HepG2 (cell line): ENCODE results near the gene PTPMT1. TPM values are rescaled to one million over a fixed set of nuclear protein-coding genes. Genes with fewer than 3 reads are reported as not detected.

Experiments
- ARID2 ChIP-seq: sonication (generic); formaldehyde crosslinking; IDR thresholded peaks from 2 replicates; pipeline ENCODE4 v1.8.1; 2022; ENCODE audit warnings: mild to moderate bottlenecking, missing genetic modification reagents, borderline replicate concordance
- HNRNPL ChIP-seq: fragments of 200-400 bp; formaldehyde crosslinking; IDR thresholded peaks from 2 replicates; pipeline ENCODE4 v1.6.1; 2017; ENCODE audit warnings: mild to moderate bottlenecking, low read depth, low read length
- JARID2 ChIP-seq: sonication (generic); formaldehyde crosslinking; IDR thresholded peaks from 2 replicates; pipeline ENCODE4 v1.8.1; 2023; ENCODE audit warnings: missing genetic modification reagents, inconsistent platforms; ENCODE audit not compliant: insufficient replicate concordance
- SIN3B ChIP-seq: fragments of 150-350 bp; IDR thresholded peaks from 2 replicates; pipeline ENCODE4 v1.6.1; 2014; ENCODE audit warnings: low read length
- SMYD3 ChIP-seq: sonication (generic); formaldehyde crosslinking; IDR thresholded peaks from 2 replicates; pipeline ENCODE4 v1.8.1; 2023; ENCODE audit warnings: mild to moderate bottlenecking, missing genetic modification reagents
- SRSF9 ChIP-seq: fragments of 200-400 bp; formaldehyde crosslinking; IDR thresholded peaks from 2 replicates; pipeline ENCODE4 v1.6.1; 2018; ENCODE audit warnings: borderline replicate concordance, mild to moderate bottlenecking, low read depth, low read length; ENCODE audit not compliant: insufficient read depth, poor library complexity, severe bottlenecking
- ZNF335 ChIP-seq: sonication (generic); formaldehyde crosslinking; IDR thresholded peaks from 2 replicates; pipeline ENCODE4 v1.4.0; 2020; ENCODE audit warnings: missing genetic modification reagents
- ZNF616 ChIP-seq: sonication (generic); formaldehyde crosslinking; IDR thresholded peaks from 2 replicates; pipeline ENCODE4 v1.5.0; 2020; ENCODE audit warnings: low read depth, mild to moderate bottlenecking, missing genetic modification reagents
- ZNF788 ChIP-seq: sonication (generic); formaldehyde crosslinking; IDR thresholded peaks from 2 replicates; pipeline ENCODE4 v1.5.0; 2020; ENCODE audit warnings: mild to moderate bottlenecking, missing genetic modification reagents, borderline replicate concordance
- polyA plus RNA-seq, 8 experiments: library from polyadenylated mRNA; depleted of rRNA in 3 of 8; stranded (reverse) in 7 of 8; unstranded in 1 of 8; fragments of >200 nt; fragmentation: Illumina TruSeq in 4 of 8; extraction: Trizol in 4 of 8; gene quantifications; 2 replicates each; pipeline versions ENCODE4 v1.2.1 to v1.2.3, GENCODE V29; 2011 to 2016; ENCODE audit warnings: low read depth in 4 of 8, missing spikeins in 1 of 8, mixed read lengths in 1 of 8; ENCODE audit not compliant: insufficient read depth in 1 of 8
- total RNA-seq, 5 experiments: library from RNA; depleted of rRNA; stranded (reverse); fragments of >200 nt; fragmentation: Illumina TruSeq; extraction: Trizol; gene quantifications; 2 replicates each; pipeline ENCODE4 v1.2.3, GENCODE V29; 2016; ENCODE audit warnings: low read depth in 1 of 5
- TF ChIP-seq, protein P1 (sequence below): sonication (generic); formaldehyde crosslinking; IDR thresholded peaks from 2 replicates; pipeline ENCODE4; 2020; ENCODE audit warnings: missing genetic modification reagents, mild to moderate bottlenecking, borderline replicate concordance
- TF ChIP-seq, protein P2 (sequence below): sonication (generic); formaldehyde crosslinking; IDR thresholded peaks from 2 replicates; pipeline ENCODE4 v1.4.0; 2020; ENCODE audit warnings: missing genetic modification reagents
- TF ChIP-seq, protein P3 (sequence below): sonication (generic); formaldehyde crosslinking; IDR thresholded peaks from 2 replicates; pipeline ENCODE4 v1.4.0; 2020; ENCODE audit warnings: missing genetic modification reagents
- TF ChIP-seq, protein P4 (sequence below): fragments of 450-650 bp; IDR thresholded peaks from 2 replicates; pipeline ENCODE4 v1.6.1; 2017

The PTPMT1 gene
- total and polyA plus RNA-seq, 2 of the 13 experiments (the other 11 are each of a cell fraction or from before 2014, with no cell fraction given), result 55.6 to 129 TPM

DNA sequence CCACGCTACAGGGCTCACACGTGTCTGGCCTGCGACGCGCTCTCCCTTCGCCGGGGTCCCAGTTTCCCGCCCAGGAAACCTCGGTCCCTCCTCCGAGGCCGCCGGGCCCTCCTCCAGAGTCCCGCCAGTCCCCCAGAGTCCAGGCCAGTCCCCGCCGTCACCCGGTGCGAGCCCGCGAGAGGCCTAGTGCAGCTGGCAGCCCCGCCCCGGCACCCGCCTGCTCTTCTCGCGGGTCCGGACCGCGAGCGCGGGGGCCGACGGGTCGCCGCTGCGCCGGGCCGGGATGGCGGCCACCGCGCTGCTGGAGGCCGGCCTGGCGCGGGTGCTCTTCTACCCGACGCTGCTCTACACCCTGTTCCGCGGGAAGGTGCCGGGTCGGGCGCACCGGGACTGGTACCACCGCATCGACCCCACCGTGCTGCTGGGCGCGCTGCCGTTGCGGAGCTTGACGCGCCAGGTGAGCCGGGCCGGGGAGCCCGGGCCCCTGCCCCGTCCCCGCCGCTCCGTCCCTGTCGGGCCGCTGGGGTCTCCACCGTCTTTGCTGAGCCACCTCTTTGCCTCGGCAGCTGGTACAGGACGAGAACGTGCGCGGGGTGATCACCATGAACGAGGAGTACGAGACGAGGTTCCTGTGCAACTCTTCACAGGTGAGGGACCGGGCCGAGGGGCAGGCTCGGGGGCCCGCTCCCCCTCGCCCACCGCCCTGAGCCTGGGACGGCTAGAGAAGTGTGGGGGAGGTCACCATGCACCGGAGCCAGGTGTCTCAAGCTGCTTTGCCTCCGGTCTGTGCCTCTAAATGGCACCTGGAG lies at the start of gene PTPMT1 (continued):
- TF ChIP-seq, protein P1, sequence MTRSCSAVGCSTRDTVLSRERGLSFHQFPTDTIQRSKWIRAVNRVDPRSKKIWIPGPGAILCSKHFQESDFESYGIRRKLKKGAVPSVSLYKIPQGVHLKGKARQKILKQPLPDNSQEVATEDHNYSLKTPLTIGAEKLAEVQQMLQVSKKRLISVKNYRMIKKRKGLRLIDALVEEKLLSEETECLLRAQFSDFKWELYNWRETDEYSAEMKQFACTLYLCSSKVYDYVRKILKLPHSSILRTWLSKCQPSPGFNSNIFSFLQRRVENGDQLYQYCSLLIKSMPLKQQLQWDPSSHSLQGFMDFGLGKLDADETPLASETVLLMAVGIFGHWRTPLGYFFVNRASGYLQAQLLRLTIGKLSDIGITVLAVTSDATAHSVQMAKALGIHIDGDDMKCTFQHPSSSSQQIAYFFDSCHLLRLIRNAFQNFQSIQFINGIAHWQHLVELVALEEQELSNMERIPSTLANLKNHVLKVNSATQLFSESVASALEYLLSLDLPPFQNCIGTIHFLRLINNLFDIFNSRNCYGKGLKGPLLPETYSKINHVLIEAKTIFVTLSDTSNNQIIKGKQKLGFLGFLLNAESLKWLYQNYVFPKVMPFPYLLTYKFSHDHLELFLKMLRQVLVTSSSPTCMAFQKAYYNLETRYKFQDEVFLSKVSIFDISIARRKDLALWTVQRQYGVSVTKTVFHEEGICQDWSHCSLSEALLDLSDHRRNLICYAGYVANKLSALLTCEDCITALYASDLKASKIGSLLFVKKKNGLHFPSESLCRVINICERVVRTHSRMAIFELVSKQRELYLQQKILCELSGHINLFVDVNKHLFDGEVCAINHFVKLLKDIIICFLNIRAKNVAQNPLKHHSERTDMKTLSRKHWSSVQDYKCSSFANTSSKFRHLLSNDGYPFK, result peak; percentile 18; the same call in 1 of the 2 replicates
- TF ChIP-seq JARID2, result no peak
- TF ChIP-seq, protein P2, sequence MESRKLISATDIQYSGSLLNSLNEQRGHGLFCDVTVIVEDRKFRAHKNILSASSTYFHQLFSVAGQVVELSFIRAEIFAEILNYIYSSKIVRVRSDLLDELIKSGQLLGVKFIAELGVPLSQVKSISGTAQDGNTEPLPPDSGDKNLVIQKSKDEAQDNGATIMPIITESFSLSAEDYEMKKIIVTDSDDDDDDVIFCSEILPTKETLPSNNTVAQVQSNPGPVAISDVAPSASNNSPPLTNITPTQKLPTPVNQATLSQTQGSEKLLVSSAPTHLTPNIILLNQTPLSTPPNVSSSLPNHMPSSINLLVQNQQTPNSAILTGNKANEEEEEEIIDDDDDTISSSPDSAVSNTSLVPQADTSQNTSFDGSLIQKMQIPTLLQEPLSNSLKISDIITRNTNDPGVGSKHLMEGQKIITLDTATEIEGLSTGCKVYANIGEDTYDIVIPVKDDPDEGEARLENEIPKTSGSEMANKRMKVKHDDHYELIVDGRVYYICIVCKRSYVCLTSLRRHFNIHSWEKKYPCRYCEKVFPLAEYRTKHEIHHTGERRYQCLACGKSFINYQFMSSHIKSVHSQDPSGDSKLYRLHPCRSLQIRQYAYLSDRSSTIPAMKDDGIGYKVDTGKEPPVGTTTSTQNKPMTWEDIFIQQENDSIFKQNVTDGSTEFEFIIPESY, result no peak; the same call in none of the 2 replicates
- peak; percentile 17; the same call in 1 of the 2 replicates for TF ChIP-seq ZNF788
- TF ChIP-seq ZNF616 (CRISPR knock-in tag), result peak; percentile 79
- TF ChIP-seq, protein P3, sequence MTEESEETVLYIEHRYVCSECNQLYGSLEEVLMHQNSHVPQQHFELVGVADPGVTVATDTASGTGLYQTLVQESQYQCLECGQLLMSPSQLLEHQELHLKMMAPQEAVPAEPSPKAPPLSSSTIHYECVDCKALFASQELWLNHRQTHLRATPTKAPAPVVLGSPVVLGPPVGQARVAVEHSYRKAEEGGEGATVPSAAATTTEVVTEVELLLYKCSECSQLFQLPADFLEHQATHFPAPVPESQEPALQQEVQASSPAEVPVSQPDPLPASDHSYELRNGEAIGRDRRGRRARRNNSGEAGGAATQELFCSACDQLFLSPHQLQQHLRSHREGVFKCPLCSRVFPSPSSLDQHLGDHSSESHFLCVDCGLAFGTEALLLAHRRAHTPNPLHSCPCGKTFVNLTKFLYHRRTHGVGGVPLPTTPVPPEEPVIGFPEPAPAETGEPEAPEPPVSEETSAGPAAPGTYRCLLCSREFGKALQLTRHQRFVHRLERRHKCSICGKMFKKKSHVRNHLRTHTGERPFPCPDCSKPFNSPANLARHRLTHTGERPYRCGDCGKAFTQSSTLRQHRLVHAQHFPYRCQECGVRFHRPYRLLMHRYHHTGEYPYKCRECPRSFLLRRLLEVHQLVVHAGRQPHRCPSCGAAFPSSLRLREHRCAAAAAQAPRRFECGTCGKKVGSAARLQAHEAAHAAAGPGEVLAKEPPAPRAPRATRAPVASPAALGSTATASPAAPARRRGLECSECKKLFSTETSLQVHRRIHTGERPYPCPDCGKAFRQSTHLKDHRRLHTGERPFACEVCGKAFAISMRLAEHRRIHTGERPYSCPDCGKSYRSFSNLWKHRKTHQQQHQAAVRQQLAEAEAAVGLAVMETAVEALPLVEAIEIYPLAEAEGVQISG (CRISPR knock-in tag), result peak; percentile 65
- TF ChIP-seq, protein P4, sequence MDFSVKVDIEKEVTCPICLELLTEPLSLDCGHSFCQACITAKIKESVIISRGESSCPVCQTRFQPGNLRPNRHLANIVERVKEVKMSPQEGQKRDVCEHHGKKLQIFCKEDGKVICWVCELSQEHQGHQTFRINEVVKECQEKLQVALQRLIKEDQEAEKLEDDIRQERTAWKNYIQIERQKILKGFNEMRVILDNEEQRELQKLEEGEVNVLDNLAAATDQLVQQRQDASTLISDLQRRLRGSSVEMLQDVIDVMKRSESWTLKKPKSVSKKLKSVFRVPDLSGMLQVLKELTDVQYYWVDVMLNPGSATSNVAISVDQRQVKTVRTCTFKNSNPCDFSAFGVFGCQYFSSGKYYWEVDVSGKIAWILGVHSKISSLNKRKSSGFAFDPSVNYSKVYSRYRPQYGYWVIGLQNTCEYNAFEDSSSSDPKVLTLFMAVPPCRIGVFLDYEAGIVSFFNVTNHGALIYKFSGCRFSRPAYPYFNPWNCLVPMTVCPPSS, result no peak
- TF ChIP-seq HNRNPL, result 0 out of 2 replicates have a peak, but pooled peaks have one; percentile 25
- TF ChIP-seq SRSF9, result no peak
- peak; percentile 69; the same call in 1 of the 2 replicates for TF ChIP-seq SIN3B
- TF ChIP-seq ZNF335 (CRISPR knock-in tag), result no peak
- TF ChIP-seq SMYD3 (CRISPR knock-in tag), result no peak
- 0 out of 2 replicates have a peak, but pooled peaks have one; percentile 67 for TF ChIP-seq ARID2 (CRISPR knock-in tag)
